ENCODE measurements around the gene EIF5A.

Gene EIF5A

DNA sequence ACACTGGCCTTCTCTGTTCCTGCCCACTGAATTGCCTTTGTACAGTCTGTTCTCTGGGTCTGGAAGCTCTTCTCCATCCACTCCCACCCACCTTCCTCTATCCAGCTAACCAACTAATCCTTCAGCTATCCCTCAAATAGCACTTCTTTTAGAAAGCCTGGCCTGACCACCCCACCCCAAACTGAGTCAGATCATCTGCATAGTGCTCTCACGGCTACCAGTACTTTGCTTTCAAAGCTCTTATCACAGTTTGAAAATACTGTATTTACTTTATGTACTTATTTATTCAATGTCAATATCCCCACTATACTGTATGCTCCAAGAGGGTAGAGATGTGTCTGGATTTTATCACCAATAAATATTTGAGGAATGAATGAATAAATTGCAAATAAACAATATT, 40.6 kb upstream of the EIF5A start:
- no peak overlapping the region for H3K27ac ChIP-seq (ENCODE audit: low read length)
- no peak for DNase-seq (ENCODE audit: low read depth, low spot score)
- H3K4me1 ChIP-seq (ENCODE audit: control insufficient read depth, insufficient read depth, low read length) = peaks cover 2% of the 10 kb centered on the region; the same call in 1 of the 2 replicates
- no CpG with 5 or more reads among the region's 1 CpG for WGBS (ENCODE audit: insufficient coverage, insufficient read length)
- H3K36me3 ChIP-seq (ENCODE audit: control insufficient read depth, insufficient read depth, low read length) = no peaks in the 10 kb centered on the region
- H3K4me3 ChIP-seq (ENCODE audit: low read length) = no peak overlapping the region
- H3K27me3 ChIP-seq (ENCODE audit: control insufficient read depth, insufficient read depth, low read length) = no peaks in the 10 kb centered on the region
- H3K9me3 ChIP-seq (ENCODE audit: control insufficient read depth, insufficient read depth, low read length) = no peaks in the 10 kb centered on the region

- Histone ChIP-seq H3K4me3 (ENCODE audit: low read length) (no peak overlapping the region), H3K27ac (ENCODE audit: low read length) (no peak overlapping the region), H3K27me3 (ENCODE audit: control insufficient read depth, insufficient read depth, low read length) (no peaks in the 10 kb centered on the region), H3K36me3 (ENCODE audit: control insufficient read depth, insufficient read depth, low read length) (peaks cover 4% of the 10 kb centered on the region; the same call in 1 of the 2 replicates), H3K9me3 (ENCODE audit: control insufficient read depth, insufficient read depth, low read length) (no peaks in the 10 kb centered on the region), H3K4me1 (ENCODE audit: control insufficient read depth, insufficient read depth, low read length) (peaks cover 2% of the 10 kb centered on the region)
- WGBS (ENCODE audit: insufficient coverage, insufficient read length) = no CpG with 5 or more reads among the region's 8 CpGs
- DNase-seq (ENCODE audit: low read depth, low spot score) = no peak
Measured at GRCh38 chr17:7279448-7279847, 28.0 kb upstream of the EIF5A start.

DNA sequence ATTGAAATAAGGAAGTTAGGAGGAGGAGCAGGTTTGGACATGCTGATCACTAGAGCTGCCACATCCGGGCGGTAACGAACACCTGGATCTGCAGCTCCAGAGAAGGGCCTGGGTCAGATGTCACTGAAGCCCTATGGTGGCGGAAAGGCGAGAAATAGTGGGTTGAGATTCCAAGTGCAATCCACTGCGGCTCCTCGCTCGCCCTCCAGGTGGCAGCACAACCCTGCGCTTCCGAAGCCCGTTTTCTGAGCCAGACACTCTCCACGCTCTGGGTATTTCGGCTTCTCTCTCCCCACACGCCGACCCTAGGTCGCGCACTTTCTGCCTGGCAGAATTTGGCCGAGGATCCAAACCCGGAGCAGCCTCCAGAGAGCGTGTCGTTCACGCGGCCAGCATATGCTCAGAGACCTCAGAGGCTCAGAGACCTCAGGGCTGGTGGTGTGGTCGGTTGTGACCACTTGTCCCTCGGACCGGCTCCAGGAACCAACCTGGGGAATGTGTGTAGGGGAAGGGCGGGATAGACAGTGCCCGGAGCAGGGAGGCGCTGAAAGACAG, 26.8 kb upstream of the EIF5A start:
- peaks cover 10% of the 10 kb centered on the region; the same call in 1 of the 2 replicates for H3K36me3 ChIP-seq (ENCODE audit: control insufficient read depth, insufficient read depth, low read length)
- H3K4me1 ChIP-seq (ENCODE audit: control insufficient read depth, insufficient read depth, low read length) = peaks cover 2% of the 10 kb centered on the region
- no peak overlapping the region for H3K27ac ChIP-seq (ENCODE audit: low read length)
- H3K27me3 ChIP-seq (ENCODE audit: control insufficient read depth, insufficient read depth, low read length) = no peaks in the 10 kb centered on the region
- no peaks in the 10 kb centered on the region for H3K9me3 ChIP-seq (ENCODE audit: control insufficient read depth, insufficient read depth, low read length)
- peak overlapping the region; percentile 28; the same call in 1 of the 2 replicates for H3K4me3 ChIP-seq (ENCODE audit: low read length)
- DNase-seq (ENCODE audit: low read depth, low spot score) = no peak
- no CpG with 5 or more reads among the region's 29 CpGs for WGBS (ENCODE audit: insufficient coverage, insufficient read length)

DNA sequence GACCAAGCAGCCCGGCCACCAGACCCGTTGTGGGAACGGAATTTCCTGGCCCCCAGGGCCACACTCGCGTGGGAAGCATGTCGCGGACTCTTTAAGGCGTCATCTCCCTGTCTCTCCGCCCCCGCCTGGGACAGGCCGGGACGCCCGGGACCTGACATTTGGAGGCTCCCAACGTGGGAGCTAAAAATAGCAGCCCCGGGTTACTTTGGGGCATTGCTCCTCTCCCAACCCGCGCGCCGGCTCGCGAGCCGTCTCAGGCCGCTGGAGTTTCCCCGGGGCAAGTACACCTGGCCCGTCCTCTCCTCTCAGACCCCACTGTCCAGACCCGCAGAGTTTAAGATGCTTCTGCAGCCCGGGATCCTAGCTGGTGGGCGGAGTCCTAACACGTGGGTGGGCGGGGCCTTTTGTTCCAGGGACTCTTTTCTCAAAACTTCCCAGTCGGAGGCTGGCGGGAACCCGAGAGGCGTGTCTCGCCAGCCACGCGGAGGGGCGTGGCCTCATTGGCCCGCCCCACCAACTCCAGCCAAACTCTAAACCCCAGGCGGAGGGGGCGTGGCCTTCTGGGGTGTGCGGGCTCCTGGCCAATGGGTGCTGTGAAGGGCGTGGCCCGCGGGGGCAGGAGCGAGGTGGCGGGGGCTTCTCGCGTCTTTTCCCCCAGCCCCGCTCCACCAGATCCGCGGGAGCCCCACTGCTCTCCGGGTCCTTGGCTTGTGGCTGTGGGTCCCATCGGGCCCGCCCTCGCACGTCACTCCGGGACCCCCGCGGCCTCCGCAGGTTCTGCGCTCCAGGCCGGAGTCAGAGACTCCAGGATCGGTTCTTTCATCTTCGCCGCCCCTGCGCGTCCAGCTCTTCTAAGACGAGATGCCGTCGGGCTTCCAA, 26.1 kb upstream of the EIF5A start, which contains the start of gene SLC2A4:
SLC2A4 (plus strand) TSS at position 645 of the 879 bp plus-strand sequence; CDS start at position 862, 217 bp downstream.
- H3K9me3 ChIP-seq (ENCODE audit: control insufficient read depth, insufficient read depth, low read length) = no peaks in the 10 kb centered on the region
- no peak within 1 kb of the TSS for H3K27ac ChIP-seq (ENCODE audit: low read length)
- no peaks in the 10 kb centered on the region for H3K27me3 ChIP-seq (ENCODE audit: control insufficient read depth, insufficient read depth, low read length)
- no peak for DNase-seq (ENCODE audit: low read depth, low spot score)
- WGBS (ENCODE audit: insufficient coverage, insufficient read length) = no CpG with 5 or more reads among the region's 71 CpGs
- H3K4me3 ChIP-seq (ENCODE audit: low read length) = peak within 1 kb of the TSS; percentile 65; the same call in 1 of the 2 replicates
- peaks cover 10% of the 10 kb centered on the region; the same call in 1 of the 2 replicates for H3K36me3 ChIP-seq (ENCODE audit: control insufficient read depth, insufficient read depth, low read length)
- peaks cover 2% of the 10 kb centered on the region for H3K4me1 ChIP-seq (ENCODE audit: control insufficient read depth, insufficient read depth, low read length)

DNA sequence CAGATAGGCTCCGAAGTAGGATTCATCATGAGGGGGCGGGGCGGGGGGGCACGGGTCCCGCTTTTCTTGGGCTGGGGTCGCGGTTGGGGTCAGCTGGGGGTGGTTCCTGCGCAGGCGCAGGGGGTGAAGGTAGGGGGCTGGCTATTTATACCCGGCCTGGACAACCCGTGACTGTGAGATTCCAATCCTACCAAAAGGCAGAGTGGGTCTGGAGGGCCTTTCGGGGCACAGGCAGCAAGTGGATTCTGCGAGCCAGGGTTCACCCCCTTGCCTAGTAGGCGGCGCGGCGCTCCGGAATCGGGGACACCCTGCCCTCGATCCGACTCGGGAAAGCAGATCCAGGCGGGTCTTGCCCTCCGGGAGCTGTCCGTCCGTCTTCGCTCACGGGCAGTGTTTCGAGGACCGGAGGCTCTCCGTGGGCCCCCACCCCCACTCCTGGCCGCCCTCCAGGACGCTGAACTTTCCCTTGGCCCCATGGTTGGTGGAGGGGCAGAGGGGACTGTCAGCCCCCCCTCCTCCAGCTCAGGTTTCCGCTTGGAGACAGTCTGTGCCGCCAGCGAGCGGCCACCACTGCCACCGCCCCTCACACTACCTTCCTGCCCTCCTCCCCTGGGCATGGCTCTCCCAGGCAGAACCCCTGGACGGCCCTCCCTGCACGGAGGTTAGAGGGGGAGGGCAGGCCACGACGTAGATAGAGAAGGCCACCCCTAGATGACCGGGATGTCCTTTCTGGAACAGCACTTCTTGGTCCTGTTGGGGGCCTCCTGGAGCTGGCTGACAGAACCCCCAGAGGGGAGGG, 25.3 kb upstream of the EIF5A start:
- Histone ChIP-seq H3K27me3 (ENCODE audit: control insufficient read depth, insufficient read depth, low read length) (no peaks in the 10 kb centered on the region), H3K4me1 (ENCODE audit: control insufficient read depth, insufficient read depth, low read length) (peaks cover 2% of the 10 kb centered on the region), H3K27ac (ENCODE audit: low read length) (no peak overlapping the region), H3K36me3 (ENCODE audit: control insufficient read depth, insufficient read depth, low read length) (peaks cover 10% of the 10 kb centered on the region; the same call in 1 of the 2 replicates), H3K9me3 (ENCODE audit: control insufficient read depth, insufficient read depth, low read length) (no peaks in the 10 kb centered on the region), H3K4me3 (ENCODE audit: low read length) (peak overlapping the region; percentile 65; the same call in 1 of the 2 replicates)
- WGBS (ENCODE audit: insufficient coverage, insufficient read length) = no CpG with 5 or more reads among the region's 43 CpGs
- DNase-seq (ENCODE audit: low read depth, low spot score) = no peak

DNA sequence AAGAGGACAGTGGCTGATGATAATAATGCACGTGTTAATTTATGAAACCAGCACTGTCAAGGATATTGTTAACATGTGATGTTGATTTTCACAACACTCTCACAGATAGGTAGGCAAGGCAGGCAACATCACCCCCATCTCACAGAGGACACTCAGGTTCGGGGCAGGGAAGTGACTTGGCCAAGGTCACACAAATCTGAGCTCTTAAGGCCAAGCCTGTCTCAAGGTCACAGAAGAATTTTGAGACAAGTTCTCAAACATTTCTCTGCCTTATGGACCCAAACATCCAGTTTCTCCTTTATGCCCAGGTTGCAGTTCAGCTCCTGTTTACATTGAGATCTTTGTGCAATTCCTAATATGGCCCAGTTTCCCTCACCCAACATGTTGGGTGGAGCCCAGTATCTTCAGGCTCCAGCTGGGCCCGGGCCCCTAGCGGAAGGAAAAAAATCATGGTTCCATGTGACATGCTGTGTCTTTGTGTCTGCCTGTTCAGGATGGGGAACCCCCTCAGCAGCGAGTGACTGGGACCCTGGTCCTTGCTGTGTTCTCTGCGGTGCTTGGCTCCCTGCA, 24.6 kb upstream of the EIF5A start:
- peaks cover 10% of the 10 kb centered on the region; the same call in 1 of the 2 replicates for H3K36me3 ChIP-seq (ENCODE audit: control insufficient read depth, insufficient read depth, low read length)
- DNase-seq (ENCODE audit: low read depth, low spot score) = no peak
- peaks cover 2% of the 10 kb centered on the region for H3K4me1 ChIP-seq (ENCODE audit: control insufficient read depth, insufficient read depth, low read length)
- H3K4me3 ChIP-seq (ENCODE audit: low read length) = no peak overlapping the region; the same call in 1 of the 2 replicates
- no CpG with 5 or more reads among the region's 6 CpGs for WGBS (ENCODE audit: insufficient coverage, insufficient read length)
- H3K27me3 ChIP-seq (ENCODE audit: control insufficient read depth, insufficient read depth, low read length) = no peaks in the 10 kb centered on the region
- no peak overlapping the region for H3K27ac ChIP-seq (ENCODE audit: low read length)
- H3K9me3 ChIP-seq (ENCODE audit: control insufficient read depth, insufficient read depth, low read length) = no peaks in the 10 kb centered on the region

- Histone ChIP-seq H3K4me3 (ENCODE audit: low read length) (no peak overlapping the region), H3K27ac (ENCODE audit: low read length) (no peak overlapping the region), H3K36me3 (ENCODE audit: control insufficient read depth, insufficient read depth, low read length) (peaks cover 10% of the 10 kb centered on the region; the same call in 1 of the 2 replicates), H3K9me3 (ENCODE audit: control insufficient read depth, insufficient read depth, low read length) (no peaks in the 10 kb centered on the region), H3K4me1 (ENCODE audit: control insufficient read depth, insufficient read depth, low read length) (peaks cover 2% of the 10 kb centered on the region), H3K27me3 (ENCODE audit: control insufficient read depth, insufficient read depth, low read length) (no peaks in the 10 kb centered on the region)
- WGBS (ENCODE audit: insufficient coverage, insufficient read length) = no CpG with 5 or more reads among the region's 18 CpGs
- DNase-seq (ENCODE audit: low read depth, low spot score) = no peak
Measured at GRCh38 chr17:7283471-7284216, 23.8 kb upstream of the EIF5A start.

GRCh38 chr17:7284911-7285310, 22.5 kb upstream of the EIF5A start:
- Histone ChIP-seq H3K27ac (ENCODE audit: low read length) (no peak overlapping the region), H3K4me1 (ENCODE audit: control insufficient read depth, insufficient read depth, low read length) (peaks cover 3% of the 10 kb centered on the region), H3K9me3 (ENCODE audit: control insufficient read depth, insufficient read depth, low read length) (no peaks in the 10 kb centered on the region), H3K36me3 (ENCODE audit: control insufficient read depth, insufficient read depth, low read length) (peaks cover 10% of the 10 kb centered on the region; the same call in 1 of the 2 replicates), H3K4me3 (ENCODE audit: low read length) (no peak overlapping the region), H3K27me3 (ENCODE audit: control insufficient read depth, insufficient read depth, low read length) (no peaks in the 10 kb centered on the region)
- WGBS (ENCODE audit: insufficient coverage, insufficient read length) = no CpG with 5 or more reads among the region's 16 CpGs
- DNase-seq (ENCODE audit: low read depth, low spot score) = no peak

DNA sequence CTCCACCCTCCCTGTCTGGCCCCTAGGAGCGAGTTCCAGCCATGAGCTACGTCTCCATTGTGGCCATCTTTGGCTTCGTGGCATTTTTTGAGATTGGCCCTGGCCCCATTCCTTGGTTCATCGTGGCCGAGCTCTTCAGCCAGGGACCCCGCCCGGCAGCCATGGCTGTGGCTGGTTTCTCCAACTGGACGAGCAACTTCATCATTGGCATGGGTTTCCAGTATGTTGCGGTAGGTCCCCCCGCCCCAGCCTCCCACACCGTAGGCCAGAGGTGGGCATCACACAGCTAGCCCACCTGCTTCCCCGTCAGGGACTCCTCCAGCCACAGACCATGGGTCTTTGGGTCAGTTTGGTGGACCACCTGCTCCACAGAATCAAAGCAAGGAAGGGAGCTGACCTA, 21.7 kb upstream of the EIF5A start:
- H3K27me3 ChIP-seq (ENCODE audit: control insufficient read depth, insufficient read depth, low read length) = no peaks in the 10 kb centered on the region
- peaks cover 1% of the 10 kb centered on the region; the same call in 1 of the 2 replicates for H3K4me1 ChIP-seq (ENCODE audit: control insufficient read depth, insufficient read depth, low read length)
- no peak overlapping the region for H3K4me3 ChIP-seq (ENCODE audit: low read length)
- WGBS (ENCODE audit: insufficient coverage, insufficient read length) = no CpG with 5 or more reads among the region's 12 CpGs
- H3K27ac ChIP-seq (ENCODE audit: low read length) = no peak overlapping the region
- no peak for DNase-seq (ENCODE audit: low read depth, low spot score)
- peaks cover 10% of the 10 kb centered on the region; the same call in 1 of the 2 replicates for H3K36me3 ChIP-seq (ENCODE audit: control insufficient read depth, insufficient read depth, low read length)
- no peaks in the 10 kb centered on the region for H3K9me3 ChIP-seq (ENCODE audit: control insufficient read depth, insufficient read depth, low read length)
